IMR-90 (cell line): ENCODE measurements around the gene HOXD9. TPM values are rescaled to one million over a fixed set of nuclear protein-coding genes. Genes with fewer than 3 reads are reported as not detected.

Experiments used
- ATAC-seq: fragments of 200-7000 bp; cut with Tn5 transposase; 2 replicates; pipeline ENCODE4 v1.9.1; 2020; ENCODE audit warnings: low read depth, mild to moderate bottlenecking, moderate library complexity
- BruUV-seq: library from RNA; stranded (reverse); fragments of 400-500 nt; replicated peaks from 2 replicates; lab custom pipeline; 2021; lab: Mats Ljungman, UMichigan
- CTCF ChIA-PET: fragments of 300-600 bp; formaldehyde crosslinking; extraction: SDS; loops from one replicate; lab custom pipeline; 2021; ENCODE audit warnings: antibody characterized with exemption; lab: Yijun Ruan, JAX
- POLR2A ChIA-PET: fragments of 300-600 bp; sonication (Branson Sonifier 250); formaldehyde crosslinking; loops from one replicate; lab custom pipeline; 2022; ENCODE audit warnings: antibody characterized with exemption; ENCODE audit not compliant: unreplicated experiment; lab: Charles Lee
- DNase-seq: peaks from one replicate; pipeline ENCODE4 v3.0.0; 2013
- H2AFZ ChIP-seq: replicated peaks from 2 replicates; pipeline ENCODE3; 2013; ENCODE audit warnings: low read length, mild to moderate bottlenecking; ENCODE audit not compliant: poor library complexity
- H2AK5ac ChIP-seq: 2 replicates; pipeline ENCODE4 v1.6.1; 2013; ENCODE audit warnings: low read depth, low read length, inconsistent platforms
- H2AK9ac ChIP-seq: replicated peaks from 2 replicates; pipeline ENCODE3; 2013; ENCODE audit warnings: mild to moderate bottlenecking, low read depth, low read length, moderate library complexity; ENCODE audit not compliant: poor library complexity
- H2BK120ac ChIP-seq: 2 replicates; pipeline ENCODE4 v1.6.1; 2013; ENCODE audit warnings: low read depth, low read length, inconsistent platforms
- H2BK15ac ChIP-seq: 3 replicates; pipeline ENCODE4 v1.6.1; 2013; ENCODE audit warnings: low read depth, low read length, inconsistent platforms
- H2BK20ac ChIP-seq: 2 replicates; pipeline ENCODE4 v1.6.1; 2013; ENCODE audit warnings: low read depth, mild to moderate bottlenecking, inconsistent platforms, low read length, moderate library complexity
- H2BK5ac ChIP-seq: 2 replicates; pipeline ENCODE4 v1.6.1; 2013; ENCODE audit warnings: mild to moderate bottlenecking, low read depth, low read length, inconsistent platforms; ENCODE audit not compliant: poor library complexity, severe bottlenecking
- H3K14ac ChIP-seq: replicated peaks from 2 replicates; pipeline ENCODE4 v1.6.1; 2013; ENCODE audit warnings: low read depth, low read length, inconsistent platforms
- H3K18ac ChIP-seq: 2 replicates; pipeline ENCODE4 v1.6.1; 2013; ENCODE audit warnings: low read depth, low read length, control low read depth
- H3K23ac ChIP-seq: 2 replicates; pipeline ENCODE4 v1.6.1; 2013; ENCODE audit warnings: low read depth, low read length, inconsistent platforms
- H3K27ac ChIP-seq: 2 replicates; pipeline ENCODE4 v1.5.1; 2013; ENCODE audit warnings: mild to moderate bottlenecking, control low read depth, low read length; ENCODE audit not compliant: insufficient read depth
- H3K27me3 ChIP-seq: 2 replicates; pipeline ENCODE4 v1.6.1; 2013; ENCODE audit warnings: low read length; ENCODE audit not compliant: control insufficient read depth, insufficient read depth
- H3K36me3 ChIP-seq: 2 replicates; pipeline ENCODE4 v1.6.1; 2013; ENCODE audit warnings: low read length, mixed read lengths; ENCODE audit not compliant: control insufficient read depth, insufficient read depth
- H3K4ac ChIP-seq: 2 replicates; pipeline ENCODE4 v1.6.1; 2013; ENCODE audit warnings: low read depth, low read length, inconsistent platforms
- H3K4me1 ChIP-seq: 2 replicates; pipeline ENCODE4 v1.6.1; 2013; ENCODE audit warnings: low read length, mixed read lengths; ENCODE audit not compliant: control insufficient read depth, insufficient read depth
- H3K4me2 ChIP-seq: 2 replicates; pipeline ENCODE4 v1.6.1; 2013; ENCODE audit warnings: low read depth, mild to moderate bottlenecking, control low read depth, low read length, moderate library complexity
- H3K4me3 ChIP-seq: 2 replicates; pipeline ENCODE4 v1.5.1; 2013; ENCODE audit warnings: low read depth, mild to moderate bottlenecking, control low read depth, low read length, moderate library complexity; ENCODE audit not compliant: insufficient read depth
- H3K56ac ChIP-seq: 2 replicates; pipeline ENCODE4 v1.6.1; 2013; ENCODE audit warnings: low read length, inconsistent platforms; ENCODE audit not compliant: insufficient read depth; ENCODE audit errors: extremely low read depth
- H3K79me1 ChIP-seq, 2 experiments: 2 replicates each; pipeline ENCODE4 v1.6.1; 2013; ENCODE audit warnings: low read length in 2 of 2, inconsistent platforms in 1 of 2, low read depth in 1 of 2
- H3K9ac ChIP-seq: 2 replicates; pipeline ENCODE4 v1.6.1; 2013; ENCODE audit warnings: low read depth, low read length, control low read depth
- H3K9me1 ChIP-seq: 2 replicates; pipeline ENCODE4 v1.6.1; 2013; ENCODE audit warnings: low read length, inconsistent platforms; ENCODE audit not compliant: insufficient read depth
- H3K9me3 ChIP-seq: 2 replicates; pipeline ENCODE4 v1.6.1; 2013; ENCODE audit warnings: low read length; ENCODE audit not compliant: control insufficient read depth, insufficient read depth
- H4K20me1 ChIP-seq: 2 replicates; pipeline ENCODE4 v1.6.1; 2013; ENCODE audit warnings: low read length, inconsistent platforms; ENCODE audit not compliant: insufficient read depth
- H4K5ac ChIP-seq: 2 replicates; pipeline ENCODE4 v1.6.1; 2013; ENCODE audit warnings: mild to moderate bottlenecking, low read depth, low read length, control low read depth
- H4K8ac ChIP-seq, 2 experiments: 2 replicates each; pipeline ENCODE4 v1.6.1; 2013; ENCODE audit warnings: low read depth in 2 of 2, low read length in 2 of 2, control low read depth in 1 of 2, inconsistent platforms in 1 of 2
- H4K91ac ChIP-seq: 2 replicates; pipeline ENCODE4 v1.6.1; 2013; ENCODE audit warnings: low read depth, low read length, inconsistent platforms; ENCODE audit not compliant: insufficient read depth
- CEBPB ChIP-seq: IDR thresholded peaks from 2 replicates; pipeline ENCODE4 v1.6.1; 2012; ENCODE audit warnings: low read depth, low read length, improper control_type of control experiment
- CHD1 ChIP-seq: IDR thresholded peaks from 2 replicates; pipeline ENCODE4 v1.6.1; 2012; ENCODE audit warnings: low read depth, low read length, improper control_type of control experiment
- CTCF ChIP-seq: conservative IDR thresholded peaks from 2 replicates; pipeline ENCODE4 v1.5.1; 2012; ENCODE audit warnings: mild to moderate bottlenecking, low read depth, low read length, improper control_type of control experiment
- ELK1 ChIP-seq: fragments of 150-350 bp; IDR thresholded peaks from 2 replicates; pipeline ENCODE4 v1.6.1; 2016; ENCODE audit warnings: low read depth, mild to moderate bottlenecking, low read length, moderate library complexity, borderline replicate concordance
- MAFK ChIP-seq: IDR thresholded peaks from 2 replicates; pipeline ENCODE4 v1.6.1; 2012; ENCODE audit warnings: low read depth, low read length, improper control_type of control experiment
- MAZ ChIP-seq: IDR thresholded peaks from 2 replicates; pipeline ENCODE4 v1.6.1; 2012; ENCODE audit warnings: low read depth, mild to moderate bottlenecking, low read length, improper control_type of control experiment, moderate library complexity, borderline replicate concordance
- MXI1 ChIP-seq: IDR thresholded peaks from 2 replicates; pipeline ENCODE4 v1.6.1; 2012; ENCODE audit warnings: low read depth, mild to moderate bottlenecking, low read length, moderate library complexity, borderline replicate concordance
- NFE2L2 ChIP-seq: fragments of 150-350 bp; IDR thresholded peaks from 2 replicates; pipeline ENCODE4 v1.6.1; 2016; ENCODE audit warnings: low read depth, mild to moderate bottlenecking, low read length
- RFX5 ChIP-seq: IDR thresholded peaks from 2 replicates; pipeline ENCODE4 v1.8.0; 2012; ENCODE audit warnings: low read depth, mild to moderate bottlenecking, low read length, moderate library complexity
- WGBS, 2 experiments: methylation state at CpG; one replicate each; pipeline versions ENCODE4 v1.1.5 to v1.1.7; 2013; ENCODE audit warnings: missing lambda C conversion rate in 2 of 2; ENCODE audit not compliant: insufficient read length in 1 of 2; ENCODE audit errors: extremely low coverage in 2 of 2; 5-methylcytosine and 5-hydroxymethylcytosine counted together
- dilution Hi-C: fragments of 300-500 bp; cut with HindIII; formaldehyde crosslinking; loops from one replicate; pipeline ENCODE4 v1.14.3; 2018; ENCODE audit warnings: low sequenced_read_pairs; ENCODE audit not compliant: unreplicated experiment
- in situ Hi-C: fragments of 300-500 bp; cut with MboI; formaldehyde crosslinking; loops from 3 replicates; pipeline ENCODE4 v1.14.3; 2019; ENCODE audit warnings: low sequenced_read_pairs, inconsistent platforms, mixed read lengths
- intact Hi-C: fragments of 100-400 bp; cut with micrococcal nuclease; formaldehyde crosslinking; loops from 2 replicates; pipeline ENCODE4 v1.10.0; 2022
- polyA plus RNA-seq, 3 experiments: library from polyadenylated mRNA; depleted of rRNA; stranded (reverse); fragments of >200 nt; gene quantifications; 2 replicates each; pipeline ENCODE4 v1.2.3, GENCODE V29; 2012; ENCODE audit warnings: low replicate concordance in 1 of 3
- total RNA-seq: library from RNA; depleted of rRNA; stranded (reverse); fragments of >200 nt; gene quantifications from 2 replicates; pipeline ENCODE4 v1.2.3, GENCODE V29; 2012

The HOXD9 gene
- total and polyA plus RNA-seq, 2 of the 4 experiments (the other 2 are of a cell fraction), result not detected

DNA sequence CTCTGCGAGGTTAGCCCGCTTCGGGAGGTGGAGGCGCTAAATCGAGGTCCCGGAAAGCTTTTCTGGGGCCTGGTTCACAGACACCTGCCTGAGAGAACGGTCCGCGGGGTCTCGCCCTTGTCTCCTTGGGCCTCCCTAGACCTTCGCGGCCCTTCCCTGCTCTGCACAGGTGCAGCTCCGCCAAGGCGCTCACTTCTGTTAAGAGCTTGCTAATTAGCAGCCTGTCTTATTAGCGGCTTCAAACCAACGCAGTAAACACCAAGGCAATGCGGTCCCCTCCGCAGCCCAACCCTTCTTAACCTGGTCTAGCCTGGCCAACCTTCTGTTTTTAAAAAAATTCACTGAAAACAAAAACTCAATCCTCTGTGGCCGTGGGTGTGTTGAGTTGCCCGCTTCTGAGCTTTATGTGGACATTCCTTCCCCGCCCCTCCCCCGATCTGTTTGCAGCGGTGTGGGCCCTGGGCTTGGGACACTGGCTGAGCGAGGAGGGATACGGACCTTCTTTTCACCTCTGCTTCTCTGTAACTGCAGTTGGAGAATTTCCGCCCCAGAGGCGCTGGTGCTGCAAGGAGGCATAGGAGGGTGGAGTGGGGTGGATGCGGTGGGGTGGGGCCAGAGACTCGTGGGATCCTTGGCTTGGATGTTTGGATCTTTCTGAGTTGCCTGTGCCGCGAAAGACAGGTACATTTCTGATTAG, 25.4 kb downstream of the HOXD9 start:
- H3K14ac ChIP-seq, result no peak overlapping the region
- CTCF ChIA-PET, result no interaction called here
- H3K27ac ChIP-seq, result no peak overlapping the region
- dilution Hi-C loops, result no loop called here
- no peaks in the 10 kb centered on the region for H3K79me1 ChIP-seq
- in situ Hi-C loops, result no loop called here
- no peak overlapping the region for H2BK5ac ChIP-seq
- H2BK15ac ChIP-seq, result no peak overlapping the region
- no peak overlapping the region for H3K56ac ChIP-seq
- H2BK120ac ChIP-seq, result no peak overlapping the region
- H4K8ac ChIP-seq, result no peak overlapping the region
- no peak overlapping the region for H3K4ac ChIP-seq
- no peak for DNase-seq
- H2AK9ac ChIP-seq, result no peak overlapping the region
- POLR2A ChIA-PET, result no interaction called here
- no peaks in the 10 kb centered on the region for H3K9me1 ChIP-seq
- no peaks in the 10 kb centered on the region for H3K4me1 ChIP-seq
- ATAC-seq, result no peak
- H3K27me3 ChIP-seq, result peaks cover 79% of the 10 kb centered on the region
- H4K91ac ChIP-seq, result no peak overlapping the region
- no peak overlapping the region for H3K18ac ChIP-seq
- H4K20me1 ChIP-seq, result no peaks in the 10 kb centered on the region
- no peak overlapping the region for H2AFZ ChIP-seq
- H3K4me2 ChIP-seq, result no peak overlapping the region
- H3K9ac ChIP-seq, result no peak overlapping the region
- no peak overlapping the region for H2AK5ac ChIP-seq
- H3K4me3 ChIP-seq, result no peak overlapping the region
- H3K36me3 ChIP-seq, result no peaks in the 10 kb centered on the region
- no peak overlapping the region for H2BK20ac ChIP-seq
- H4K5ac ChIP-seq, result no peak overlapping the region
- H3K23ac ChIP-seq, result no peak overlapping the region
- peaks cover 8% of the 10 kb centered on the region for H3K9me3 ChIP-seq
- TF ChIP-seq CEBPB (no peak), RFX5 (no peak), MAFK (no peak), ELK1 (no peak), CTCF (no peak), MAZ (no peak), CHD1 (no peak), NFE2L2 (no peak), MXI1 (no peak)
- intact Hi-C loops, result no loop called here
- 0% methylated on average over 7 of the region's 31 CpGs; no CpG with 5 or more reads in 1 of the 2 experiments for WGBS, 2 experiments
- no TSS peak for BruUV-seq
